Dermis microvascular lymphatic vessel endothelial cell (primary cell): Measurements from ENCODE around the gene PLXNA2. TPM values are rescaled to one million over a fixed set of nuclear protein-coding genes. Genes with fewer than 3 reads are reported as not detected.
A peak's percentile ranks its signal among the peaks of the same experiment; 100 is the strongest.

Experiments used
- DNase-seq, 2 donors: peaks; one replicate each; pipeline versions ENCODE4 v3.0.0 to v3.0.0-alpha.2; 2010; ENCODE audit warnings: low read depth in 2 of 2
- total RNA-seq: library from RNA; depleted of rRNA; stranded (reverse); fragments of >200 nt; gene quantifications from 2 replicates; pipeline ENCODE4 v1.2.1, GENCODE V29; 2014

PLXNA2 gene
- total RNA-seq, 1 donor from 2014 or later, result 40.8 TPM

DNA sequence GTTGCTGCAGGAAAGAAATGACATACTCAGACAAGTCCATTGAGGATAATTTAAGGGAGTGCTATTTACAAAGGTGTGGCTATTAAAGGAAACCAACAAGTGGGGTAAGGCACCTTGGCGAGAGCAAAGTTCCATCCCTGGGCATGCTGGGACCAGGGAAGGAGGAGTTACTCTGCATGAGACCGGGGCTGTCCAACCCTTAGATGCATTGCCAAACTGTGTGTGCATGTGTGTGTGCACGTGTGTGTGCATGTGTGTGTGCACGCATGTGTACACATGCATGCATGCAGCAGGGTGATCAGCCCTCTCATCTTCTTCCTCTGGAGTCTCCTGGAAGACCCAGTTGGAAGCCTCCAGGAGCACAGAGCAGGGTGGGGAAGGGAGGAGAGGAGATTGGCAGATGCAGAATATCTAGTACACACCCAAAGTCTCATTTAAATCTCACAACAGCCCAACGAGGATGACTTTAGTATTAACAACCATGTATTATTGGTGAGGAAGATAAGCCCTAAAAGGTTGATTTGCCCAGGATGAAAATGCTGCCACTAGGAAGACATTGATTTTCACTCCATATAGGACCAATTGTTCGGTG, 261.0 kb downstream of the PLXNA2 start:
- DNase-seq, result no peak

DNA sequence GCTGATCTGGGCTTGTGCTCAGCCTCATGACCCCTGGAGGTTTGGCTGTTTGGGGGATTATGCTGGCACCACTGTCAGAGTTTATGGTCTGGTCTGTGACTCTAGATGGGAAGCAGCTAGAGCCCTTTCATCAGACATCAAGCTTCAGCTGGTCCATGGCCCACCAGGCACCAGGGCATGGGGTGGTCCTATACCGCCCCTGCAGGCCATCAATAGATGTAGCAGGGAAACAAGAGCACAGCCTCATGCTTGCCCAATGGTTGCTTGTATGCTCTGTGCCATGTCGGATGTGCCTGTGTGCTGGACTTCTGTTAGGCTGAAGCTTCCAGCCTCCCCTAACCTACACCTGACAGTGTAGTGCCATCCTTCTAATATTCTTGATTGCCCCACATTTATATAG, 262.2 kb downstream of the PLXNA2 start:
- DNase-seq, result peak; percentile 16 to 48

DNA sequence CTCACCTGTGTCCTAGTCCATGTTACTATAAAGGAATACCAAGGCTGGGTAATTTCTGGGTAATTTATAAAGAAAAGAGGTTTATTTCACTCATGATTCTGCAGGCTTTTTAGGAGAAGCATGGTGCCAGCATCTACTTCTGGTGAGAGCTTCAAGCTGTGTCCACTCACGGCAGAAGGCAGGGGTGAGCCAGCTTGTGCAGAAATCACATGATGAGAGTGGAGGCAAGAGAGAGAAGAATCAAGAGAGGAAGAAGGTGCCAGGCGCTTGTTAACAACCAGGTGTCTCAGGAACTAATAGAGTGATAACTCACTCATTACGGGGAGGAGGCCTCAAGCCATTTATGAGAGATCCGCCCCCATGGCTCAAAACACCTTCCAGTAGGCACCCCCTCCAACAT, 265.7 kb downstream of the PLXNA2 start:
- DNase-seq, result no peak

DNA sequence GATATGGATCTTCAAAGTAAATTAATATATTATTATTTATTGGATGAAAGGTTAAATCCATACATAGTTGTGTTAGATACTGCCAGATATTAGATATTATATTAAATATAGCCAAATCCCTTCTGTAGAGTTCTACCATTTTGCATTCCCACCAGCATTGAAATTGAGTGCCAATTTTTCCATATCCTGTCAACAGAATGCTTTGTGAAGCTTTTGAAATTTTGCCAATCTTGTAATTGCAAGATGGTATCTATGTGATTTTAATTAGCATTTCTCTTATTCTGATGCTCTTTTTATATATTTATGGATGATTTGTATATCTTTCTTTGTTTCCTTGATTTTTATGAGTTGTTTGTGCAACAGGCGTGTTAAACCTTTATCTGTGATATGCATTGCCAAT, 266.3 kb downstream of the PLXNA2 start:
- DNase-seq, result no peak

DNA sequence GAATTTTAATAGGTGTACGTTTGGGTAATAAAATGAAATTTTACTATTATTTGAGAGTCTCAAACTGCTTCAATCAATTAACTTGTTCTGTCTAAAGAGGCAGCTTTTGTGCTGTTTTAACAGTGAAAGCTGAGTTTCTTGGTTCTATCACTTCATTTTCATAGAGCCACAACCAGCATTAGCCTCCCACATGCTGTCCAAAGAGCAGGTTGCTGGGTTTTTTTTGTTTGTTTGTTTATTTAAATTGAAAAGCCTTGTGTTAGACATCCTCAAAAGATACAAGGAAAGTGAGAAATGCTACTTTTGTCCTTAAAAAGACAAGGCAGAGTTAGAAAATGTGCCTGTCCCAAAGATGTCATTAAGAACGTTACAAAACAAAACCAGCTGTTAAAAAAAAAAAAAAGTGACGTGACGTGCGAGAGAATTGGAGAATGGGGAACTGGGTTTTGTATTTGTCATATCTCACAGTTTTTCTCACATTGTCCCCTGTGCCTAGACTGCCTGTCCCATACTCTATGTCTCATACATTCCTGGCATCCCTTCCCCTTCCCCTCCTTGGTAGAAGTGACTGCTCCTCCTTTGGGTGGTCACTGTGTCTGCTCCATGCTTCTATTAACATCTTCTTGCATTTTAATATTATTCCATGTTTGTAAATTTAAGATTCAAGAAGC, 270.2 kb downstream of the PLXNA2 start:
- DNase-seq, result no peak

DNA sequence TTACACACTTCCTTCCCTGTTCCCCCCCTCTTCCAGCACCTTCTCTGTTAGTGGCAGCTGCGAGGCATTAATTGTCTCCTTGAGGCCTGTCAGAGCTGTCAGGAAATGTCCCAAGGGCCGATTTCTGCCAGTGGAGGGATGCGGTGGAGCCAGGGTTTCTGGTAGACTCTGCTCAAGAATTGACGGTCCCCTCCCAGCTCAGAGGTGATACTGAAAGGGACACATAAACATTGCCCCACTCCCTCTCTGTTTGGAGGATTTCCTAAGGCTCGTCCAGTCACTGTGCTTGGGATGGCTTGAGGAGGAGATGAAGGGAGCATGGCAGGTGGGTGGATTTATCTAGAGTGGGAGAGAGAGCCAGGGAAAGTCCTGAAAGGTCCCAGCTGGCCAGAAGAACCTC, 271.8 kb downstream of the PLXNA2 start:
- no peak for DNase-seq
